Measurements from ENCODE around the gene NEMP1.

The NEMP1 gene

DNA sequence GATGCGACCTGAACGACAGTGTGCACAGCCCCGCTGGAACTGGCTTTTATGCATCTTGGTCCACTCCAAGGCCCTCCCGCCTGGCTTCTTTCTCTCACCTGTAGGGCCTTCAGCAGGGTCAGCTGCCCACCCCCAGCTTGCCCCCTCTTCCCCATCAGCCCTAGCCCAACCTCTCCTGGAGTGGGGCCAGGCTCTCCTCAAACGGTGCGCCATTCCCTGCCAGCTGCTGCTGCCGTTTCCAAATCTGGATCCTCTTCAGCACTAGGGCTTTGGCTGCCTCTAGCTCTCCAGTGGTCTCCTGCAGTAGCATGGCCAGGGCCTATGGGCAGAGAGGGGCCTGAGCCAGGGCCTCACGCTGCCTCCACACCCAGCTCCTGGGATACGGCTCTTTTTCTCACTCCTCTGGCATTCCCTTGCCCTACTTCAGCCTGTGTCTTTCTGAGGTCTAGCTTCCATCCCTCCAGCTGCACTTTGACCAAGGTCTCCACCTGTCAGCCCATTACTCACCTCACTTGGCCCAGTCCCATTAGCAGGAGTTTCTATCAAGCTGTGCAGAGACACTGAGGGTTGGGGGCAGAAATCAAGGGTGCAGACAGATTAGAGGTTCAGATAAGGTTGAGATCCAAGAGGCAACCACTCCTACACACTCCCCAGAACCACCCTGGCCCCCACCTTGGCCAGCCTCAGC, 27.6 kb upstream of the NEMP1 start:
- DNase-seq (ENCODE audit: low read depth, low spot score), result no peak
- in situ Hi-C loops (cut with HindIII; ENCODE audit: low sequenced_read_pairs), result no loop called here
- TF ChIP-seq, protein P1, sequence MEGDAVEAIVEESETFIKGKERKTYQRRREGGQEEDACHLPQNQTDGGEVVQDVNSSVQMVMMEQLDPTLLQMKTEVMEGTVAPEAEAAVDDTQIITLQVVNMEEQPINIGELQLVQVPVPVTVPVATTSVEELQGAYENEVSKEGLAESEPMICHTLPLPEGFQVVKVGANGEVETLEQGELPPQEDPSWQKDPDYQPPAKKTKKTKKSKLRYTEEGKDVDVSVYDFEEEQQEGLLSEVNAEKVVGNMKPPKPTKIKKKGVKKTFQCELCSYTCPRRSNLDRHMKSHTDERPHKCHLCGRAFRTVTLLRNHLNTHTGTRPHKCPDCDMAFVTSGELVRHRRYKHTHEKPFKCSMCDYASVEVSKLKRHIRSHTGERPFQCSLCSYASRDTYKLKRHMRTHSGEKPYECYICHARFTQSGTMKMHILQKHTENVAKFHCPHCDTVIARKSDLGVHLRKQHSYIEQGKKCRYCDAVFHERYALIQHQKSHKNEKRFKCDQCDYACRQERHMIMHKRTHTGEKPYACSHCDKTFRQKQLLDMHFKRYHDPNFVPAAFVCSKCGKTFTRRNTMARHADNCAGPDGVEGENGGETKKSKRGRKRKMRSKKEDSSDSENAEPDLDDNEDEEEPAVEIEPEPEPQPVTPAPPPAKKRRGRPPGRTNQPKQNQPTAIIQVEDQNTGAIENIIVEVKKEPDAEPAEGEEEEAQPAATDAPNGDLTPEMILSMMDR (IDR thresholded peaks at IDR 0.05; ENCODE audit: low read depth, low read length), result no peak
- no peak overlapping the region for H3K4me3 ChIP-seq (ENCODE audit: low read depth, low read length)

DNA sequence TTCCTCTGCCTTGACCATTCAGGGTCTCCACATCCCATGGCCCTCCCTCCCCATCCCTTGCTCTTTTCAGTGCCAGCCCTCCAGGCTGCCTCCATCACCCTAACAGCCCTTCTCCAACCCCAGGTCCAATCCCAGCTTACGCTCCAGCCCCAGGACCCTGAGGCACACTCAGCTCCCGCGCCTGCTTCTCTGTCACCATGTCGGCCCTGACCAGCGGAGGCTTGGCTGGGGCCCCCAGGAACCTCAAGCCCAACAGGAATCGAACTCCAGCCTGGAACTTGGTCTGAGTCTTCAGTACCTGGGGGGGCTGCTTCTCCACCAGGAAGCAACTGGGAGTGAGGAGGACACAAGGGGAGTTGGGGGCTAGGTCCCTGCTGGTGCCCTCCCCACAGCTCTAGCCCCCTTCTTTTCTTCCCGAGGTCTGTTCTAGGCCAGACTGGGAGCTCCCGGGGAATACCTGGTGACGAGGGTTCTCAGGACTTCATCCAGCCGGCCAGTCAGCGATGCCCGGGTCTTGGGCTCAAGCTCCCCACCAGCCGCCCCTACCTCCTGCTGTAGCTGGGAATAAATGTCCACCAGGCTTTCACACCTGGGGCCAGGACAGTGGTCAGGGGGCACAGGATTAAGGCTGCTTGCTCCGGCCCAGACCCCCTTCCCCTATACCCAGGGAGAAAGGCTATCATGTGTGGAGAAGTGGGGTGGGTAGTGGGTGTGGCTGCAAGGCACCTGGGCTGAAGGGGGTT, 26.6 kb upstream of the NEMP1 start:
- in situ Hi-C loops (cut with HindIII; ENCODE audit: low sequenced_read_pairs), result no loop called here
- H3K4me3 ChIP-seq (ENCODE audit: low read depth, low read length), result no peak overlapping the region
- TF ChIP-seq, protein P1 (IDR thresholded peaks at IDR 0.05; ENCODE audit: low read depth, low read length), result no peak
- DNase-seq (ENCODE audit: low read depth, low spot score), result no peak

DNA sequence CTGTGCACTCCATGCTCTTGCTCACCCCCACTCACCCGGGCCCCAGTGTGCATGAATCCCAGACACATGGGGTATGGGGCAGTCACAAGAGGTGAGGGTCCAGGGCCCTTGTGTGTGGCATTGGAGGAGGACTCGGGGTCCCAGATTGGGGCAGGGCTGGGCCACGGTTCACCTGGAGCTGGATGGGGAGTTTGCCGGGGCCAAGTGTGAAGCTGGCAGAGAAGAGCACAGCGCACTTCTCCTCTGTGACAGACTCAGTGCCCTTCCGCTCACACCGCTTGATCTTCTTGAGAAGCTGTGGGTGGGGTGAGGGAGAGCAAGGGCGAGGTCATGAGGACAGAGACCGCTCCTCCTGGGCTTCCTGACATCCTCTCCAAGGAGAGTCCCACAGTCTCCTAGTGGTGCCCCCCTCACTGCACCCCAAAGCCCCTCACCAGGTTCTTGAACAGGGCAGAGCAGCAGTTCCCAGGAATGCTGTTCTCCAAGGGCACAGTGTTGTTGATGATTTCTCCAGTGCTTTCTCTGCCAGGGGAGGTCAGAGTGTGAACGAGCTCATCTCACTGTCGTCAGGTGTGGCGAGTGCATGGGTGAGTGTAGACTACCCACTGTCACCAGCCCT, 25.8 kb upstream of the NEMP1 start:
- no peak overlapping the region for H3K4me3 ChIP-seq (ENCODE audit: low read depth, low read length)
- TF ChIP-seq, protein P1 (IDR thresholded peaks at IDR 0.05; ENCODE audit: low read depth, low read length), result no peak
- DNase-seq (ENCODE audit: low read depth, low spot score), result no peak
- in situ Hi-C loops (cut with HindIII; ENCODE audit: low sequenced_read_pairs), result no loop called here

DNA sequence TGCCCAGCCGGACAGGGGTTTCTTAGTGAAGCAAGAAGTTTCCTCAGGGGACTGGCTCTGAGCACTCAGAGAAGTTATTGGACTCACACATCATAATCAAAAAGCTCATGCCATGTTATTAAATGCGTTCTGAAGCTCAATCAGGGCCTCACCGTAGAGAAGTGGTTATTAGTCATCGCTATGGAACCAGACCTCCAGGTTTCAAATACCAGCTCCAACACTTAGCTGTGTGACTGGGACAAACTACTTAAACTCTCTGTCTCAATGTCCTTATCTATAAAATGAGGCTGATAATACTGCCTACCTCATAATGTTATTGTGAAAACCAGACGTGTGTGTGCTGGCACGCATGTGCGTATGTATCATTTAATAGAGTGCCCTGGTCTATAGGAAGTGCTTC, 25.3 kb upstream of the NEMP1 start:
- H3K4me3 ChIP-seq (ENCODE audit: low read depth, low read length), result no peak overlapping the region
- TF ChIP-seq, protein P1 (IDR thresholded peaks at IDR 0.05; ENCODE audit: low read depth, low read length), result no peak
- in situ Hi-C loops (cut with HindIII; ENCODE audit: low sequenced_read_pairs), result no loop called here
- DNase-seq (ENCODE audit: low read depth, low spot score), result no peak

DNA sequence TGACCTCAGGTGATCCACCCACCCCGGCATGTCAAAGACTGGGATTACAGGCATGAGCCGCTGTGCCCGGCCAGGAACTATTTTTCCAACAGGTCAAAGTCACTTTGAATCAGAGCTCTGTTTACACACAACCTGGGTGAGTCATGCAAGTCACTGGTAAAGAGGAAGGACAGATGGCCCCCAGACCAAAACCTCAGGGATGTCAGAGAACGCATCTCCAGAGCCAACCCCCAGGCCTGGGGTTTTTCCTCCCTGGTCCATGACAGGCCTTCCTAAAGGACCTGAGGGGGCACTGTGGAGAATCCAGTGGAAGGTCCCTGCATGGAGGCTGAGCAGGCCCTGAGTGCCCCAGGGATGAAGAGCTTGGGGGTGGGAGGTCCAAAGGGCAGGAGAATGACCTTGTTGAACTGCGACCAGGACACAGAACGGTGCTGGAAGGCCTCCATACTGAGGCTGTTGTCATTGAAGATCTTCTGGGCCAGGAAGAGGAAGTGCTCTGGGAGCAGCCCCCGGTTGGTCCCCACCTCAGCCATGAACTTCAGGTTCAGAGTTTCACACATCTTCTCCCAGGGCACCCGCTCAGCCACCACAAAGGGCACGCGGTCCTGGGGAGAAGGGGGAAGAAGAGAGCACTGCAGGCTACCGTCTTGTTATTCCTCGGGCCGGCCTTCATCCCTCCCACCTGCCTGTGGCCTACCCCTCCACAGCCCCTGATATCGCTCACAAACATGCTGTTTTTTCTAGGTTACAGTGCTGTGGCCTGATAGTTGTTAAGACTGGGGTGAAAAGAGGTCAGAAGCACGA, 23.5 kb upstream of the NEMP1 start:
- H3K4me3 ChIP-seq (ENCODE audit: low read depth, low read length), result no peak overlapping the region
- no peak for DNase-seq (ENCODE audit: low read depth, low spot score)
- in situ Hi-C loops (cut with HindIII; ENCODE audit: low sequenced_read_pairs), result no loop called here
- TF ChIP-seq, protein P1 (IDR thresholded peaks at IDR 0.05; ENCODE audit: low read depth, low read length), result no peak

DNA sequence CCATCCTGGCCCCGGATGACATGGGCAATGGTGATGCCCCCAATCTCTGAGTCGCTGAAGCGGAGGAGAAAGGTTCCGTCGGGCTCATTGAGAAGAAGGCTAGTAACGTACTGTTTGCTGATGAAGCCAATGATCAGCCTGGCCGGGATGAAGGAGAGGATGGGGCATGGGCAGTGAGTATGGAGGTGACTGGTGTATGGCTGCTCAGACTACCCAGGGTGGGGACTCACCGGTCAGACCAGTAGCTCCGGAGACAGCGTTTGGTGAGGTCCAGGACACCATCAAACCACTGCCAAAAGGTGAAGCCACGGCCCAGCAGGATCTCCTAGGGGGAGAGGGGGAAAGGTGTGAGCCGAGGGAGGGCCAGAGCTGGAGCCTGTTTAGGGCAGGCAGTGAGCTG, 21.2 kb upstream of the NEMP1 start:
- H3K4me3 ChIP-seq (ENCODE audit: low read depth, low read length), result no peak overlapping the region
- no peak for DNase-seq (ENCODE audit: low read depth, low spot score)
- in situ Hi-C loops (cut with HindIII; ENCODE audit: low sequenced_read_pairs), result no loop called here
- TF ChIP-seq, protein P1 (IDR thresholded peaks at IDR 0.05; ENCODE audit: low read depth, low read length), result no peak
